ENCODE results near the gene NDNF.

NDNF gene

GRCh38 chr4:121070696-121071639, 1.4 kb downstream of the NDNF start:
- peak; percentile 29 for DNase-seq

- no peak for DNase-seq
Observed at GRCh38 chr4:121070274-121070673, 2.1 kb downstream of the NDNF start.

GRCh38 chr4:121069430-121069829, 2.9 kb downstream of the NDNF start:
- DNase-seq, result no peak

GRCh38 chr4:121064482-121064881, 7.9 kb downstream of the NDNF start:
- DNase-seq, result no peak

GRCh38 chr4:121062521-121062920, 9.8 kb downstream of the NDNF start:
- no peak for DNase-seq

- DNase-seq, result no peak
Observed at GRCh38 chr4:121061861-121062260, 10.5 kb downstream of the NDNF start.

GRCh38 chr4:121061215-121061614, 11.1 kb downstream of the NDNF start:
- no peak for DNase-seq

- DNase-seq, result no peak
Observed at GRCh38 chr4:121057466-121057922, 14.8 kb downstream of the NDNF start.

- no peak for DNase-seq
Observed at GRCh38 chr4:121056066-121056465, 16.3 kb downstream of the NDNF start.

GRCh38 chr4:121054373-121054772, 18.0 kb downstream of the NDNF start:
- no peak for DNase-seq

- no peak for DNase-seq
Observed at GRCh38 chr4:121053601-121054143, 18.7 kb downstream of the NDNF start.

- no peak for DNase-seq
Observed at GRCh38 chr4:121050300-121050699, 22.0 kb downstream of the NDNF start.

- DNase-seq, result no peak
Observed at GRCh38 chr4:121049072-121049599, 23.2 kb downstream of the NDNF start.

- DNase-seq, result no peak
Observed at GRCh38 chr4:121048165-121048564, 24.2 kb downstream of the NDNF start.

- DNase-seq, result peak; percentile 16
Observed at GRCh38 chr4:121041307-121042090, 30.8 kb downstream of the NDNF start.

GRCh38 chr4:121034017-121034416, 38.3 kb downstream of the NDNF start:
- DNase-seq, result no peak

- DNase-seq, result no peak
Observed at GRCh38 chr4:121030711-121031110, 41.6 kb downstream of the NDNF start.

- no peak for DNase-seq
Observed at GRCh38 chr4:121030131-121030530, 42.2 kb downstream of the NDNF start.

GRCh38 chr4:121026034-121026433, 46.3 kb downstream of the NDNF start:
- DNase-seq, result no peak

- DNase-seq, result no peak
Observed at GRCh38 chr4:121025540-121025939, 46.8 kb downstream of the NDNF start.

- DNase-seq, result no peak
Observed at GRCh38 chr4:121018543-121018942, 53.8 kb downstream of the NDNF start.

- no peak for DNase-seq
Observed at GRCh38 chr4:121016611-121017010, 55.7 kb downstream of the NDNF start.

GRCh38 chr4:121015421-121015820, 56.9 kb downstream of the NDNF start:
- no peak for DNase-seq

Measured in activated naive CD4-positive, alpha-beta T cell treated with Interleukin-2 at 50 U/mL for 16 hours (primary cell).